B cell (primary cell): ENCODE results near the gene DNPH1. TPM values are rescaled to one million over a fixed set of nuclear protein-coding genes. Genes with fewer than 3 reads are reported as not detected.

Source experiments
- ATAC-seq: fragments of 200-7000 bp; cut with Tn5 transposase; one replicate; pipeline ENCODE4 v1.10.0; 2021; ENCODE audit warnings: low read depth, mild to moderate bottlenecking, moderate number of reproducible peaks, moderate library complexity
- CTCF ChIA-PET: fragments of 350-600 bp; sonication (Branson Sonifier 250); formaldehyde crosslinking; loops from one replicate; lab custom pipeline; 2021; ENCODE audit warnings: antibody characterized with exemption, inconsistent platforms; lab: Charles Lee
- POLR2A ChIA-PET: fragments of 350-600 bp; sonication (Branson Sonifier 250); formaldehyde crosslinking; loops from one replicate; lab custom pipeline; 2021; ENCODE audit warnings: antibody characterized with exemption; lab: Charles Lee
- DNase-seq: peaks from one replicate; pipeline ENCODE4 v3.0.0; 2013
- H2AFZ ChIP-seq: 2 replicates; pipeline ENCODE4 v1.6.1; 2012; ENCODE audit warnings: mild to moderate bottlenecking, low read depth, low read length; ENCODE audit not compliant: insufficient read depth, poor library complexity, severe bottlenecking
- H3K27ac ChIP-seq, 2 donors: 1 replicate in 1 of 2; 2 replicates in 1 of 2; pipeline ENCODE4 v1.5.1; 2012 to 2013; ENCODE audit warnings: low read length in 2 of 2, mild to moderate bottlenecking in 2 of 2, moderate library complexity in 1 of 2
- H3K27me3 ChIP-seq, 4 experiments: fragments of 200-600 bp in 1 of 4; sonication (generic) in 1 of 4; replicated peaks in 1 of 4; 1 replicate in 2 of 4; 2 replicates in 2 of 4; pipeline versions ENCODE4 v1.6.1 to v1.7.0; 2013 to 2016; ENCODE audit warnings: low read length in 3 of 4, mild to moderate bottlenecking in 2 of 4, mixed read lengths in 1 of 4, moderate library complexity in 1 of 4; ENCODE audit not compliant: insufficient read depth in 4 of 4, control insufficient read depth in 3 of 4; ENCODE audit errors: control extremely low read depth in 1 of 4
- H3K36me3 ChIP-seq, 2 experiments: replicated peaks in 1 of 2; 1 replicate in 1 of 2; 2 replicates in 1 of 2; pipeline versions ENCODE4 v1.6.1 to v1.7.1; 2013; ENCODE audit warnings: low read length in 1 of 2; ENCODE audit not compliant: insufficient read depth in 2 of 2, control insufficient read depth in 1 of 2; ENCODE audit errors: control extremely low read depth in 1 of 2, extremely low read depth in 1 of 2
- H3K4me1 ChIP-seq, 2 donors: fragments of 200-600 bp in 1 of 2; sonication (generic) in 1 of 2; 1 replicate in 1 of 2; 2 replicates in 1 of 2; pipeline versions ENCODE4 v1.5.1 to v1.6.1; 2013 to 2017; ENCODE audit warnings: low read length in 2 of 2; ENCODE audit not compliant: control insufficient read depth in 2 of 2, insufficient read depth in 2 of 2
- H3K4me2 ChIP-seq: replicated peaks from 2 replicates; pipeline ENCODE3; 2012; ENCODE audit warnings: mild to moderate bottlenecking, low read depth, low read length; ENCODE audit not compliant: poor library complexity, severe bottlenecking
- H3K4me3 ChIP-seq, 5 experiments: fragments of 200-600 bp in 1 of 5; sonication (generic) in 1 of 5; 1 replicate in 3 of 5; 2 replicates in 2 of 5; pipeline versions ENCODE4 v1.5.1 to v1.7.0; 2011 to 2016; ENCODE audit warnings: low read length in 4 of 5, mild to moderate bottlenecking in 4 of 5, low read depth in 2 of 5, control low read depth in 1 of 5, moderate library complexity in 1 of 5; ENCODE audit not compliant: insufficient read depth in 1 of 5; ENCODE audit errors: control extremely low read depth in 1 of 5, extremely low read depth in 1 of 5
- H3K79me2 ChIP-seq: fragments of 200-600 bp; sonication (generic); one replicate; pipeline ENCODE4 v1.6.0; 2016; ENCODE audit warnings: low read length; ENCODE audit not compliant: control insufficient read depth, insufficient read depth
- H3K9ac ChIP-seq: fragments of 200-600 bp; sonication (generic); 2 replicates; pipeline ENCODE4 v1.6.1; 2017; ENCODE audit warnings: mild to moderate bottlenecking, low read length, moderate library complexity
- H3K9me3 ChIP-seq, 3 donors: one replicate each; pipeline versions ENCODE4 v1.6.1 to v1.7.1; 2013; ENCODE audit warnings: low read length in 2 of 3; ENCODE audit not compliant: control insufficient read depth in 2 of 3, insufficient read depth in 1 of 3; ENCODE audit errors: control extremely low read depth in 1 of 3
- H4K20me1 ChIP-seq: 2 replicates; pipeline ENCODE4 v1.6.0; 2012; ENCODE audit warnings: mild to moderate bottlenecking, low read length; ENCODE audit not compliant: insufficient read depth, control insufficient read depth, poor library complexity, severe bottlenecking
- H3K27ac Mint-ChIP-seq: one replicate; pipeline ENCODE4 v1.8.0; 2021; ENCODE audit warnings: mixed read lengths
- H3K27me3 Mint-ChIP-seq: one replicate; pipeline ENCODE4 v1.8.0; 2021; ENCODE audit warnings: mixed read lengths
- H3K4me1 Mint-ChIP-seq: one replicate; pipeline ENCODE4 v1.8.0; 2021; ENCODE audit warnings: mixed read lengths
- H3K4me3 Mint-ChIP-seq: one replicate; pipeline ENCODE4 v1.8.0; 2021; ENCODE audit warnings: mixed read lengths
- H3K9me3 Mint-ChIP-seq: one replicate; pipeline ENCODE4 v1.8.0; 2022; ENCODE audit warnings: mixed read lengths; ENCODE audit not compliant: insufficient read depth
- EZH2 ChIP-seq: IDR thresholded peaks from 2 replicates; pipeline ENCODE4 v1.6.1; 2012; ENCODE audit warnings: borderline replicate concordance, low read depth, mild to moderate bottlenecking, moderate library complexity, low read length; ENCODE audit not compliant: insufficient read depth, poor library complexity, severe bottlenecking
- WGBS: methylation state at CpG from one replicate; pipeline ENCODE4 v1.1.5; 2013; ENCODE audit warnings: missing lambda C conversion rate; ENCODE audit not compliant: insufficient coverage; 5-methylcytosine and 5-hydroxymethylcytosine counted together
- intact Hi-C: fragments of 100-400 bp; cut with micrococcal nuclease; formaldehyde crosslinking; loops from one replicate; pipeline ENCODE4 v1.10.0; 2022
- polyA plus RNA-seq: library from polyadenylated mRNA; depleted of rRNA; stranded (reverse); fragments of >200 nt; gene quantifications from 2 replicates; pipeline ENCODE4 v1.2.3, GENCODE V29; 2012
- total RNA-seq, 2 donors: library from RNA; stranded (reverse); fragments of 120-200 nt in 1 of 2; gene quantifications; 1 replicate in 1 of 2; 2 replicates in 1 of 2; pipeline versions ENCODE4 v1.2.3 to v1.2.4, GENCODE V29; 2013 to 2022
- TF ChIP-seq, protein P1 (sequence below): fragments of 200-600 bp; IDR thresholded peaks from one replicate; pipeline ENCODE4 v1.8.0; 2022; ENCODE audit warnings: antibody characterized with exemption, mild to moderate bottlenecking

Gene DNPH1
- total and polyA plus RNA-seq, 2 donors (not counting 1 experiment from before 2014, with no cell fraction given): 29.0 to 52.8 TPM

DNA sequence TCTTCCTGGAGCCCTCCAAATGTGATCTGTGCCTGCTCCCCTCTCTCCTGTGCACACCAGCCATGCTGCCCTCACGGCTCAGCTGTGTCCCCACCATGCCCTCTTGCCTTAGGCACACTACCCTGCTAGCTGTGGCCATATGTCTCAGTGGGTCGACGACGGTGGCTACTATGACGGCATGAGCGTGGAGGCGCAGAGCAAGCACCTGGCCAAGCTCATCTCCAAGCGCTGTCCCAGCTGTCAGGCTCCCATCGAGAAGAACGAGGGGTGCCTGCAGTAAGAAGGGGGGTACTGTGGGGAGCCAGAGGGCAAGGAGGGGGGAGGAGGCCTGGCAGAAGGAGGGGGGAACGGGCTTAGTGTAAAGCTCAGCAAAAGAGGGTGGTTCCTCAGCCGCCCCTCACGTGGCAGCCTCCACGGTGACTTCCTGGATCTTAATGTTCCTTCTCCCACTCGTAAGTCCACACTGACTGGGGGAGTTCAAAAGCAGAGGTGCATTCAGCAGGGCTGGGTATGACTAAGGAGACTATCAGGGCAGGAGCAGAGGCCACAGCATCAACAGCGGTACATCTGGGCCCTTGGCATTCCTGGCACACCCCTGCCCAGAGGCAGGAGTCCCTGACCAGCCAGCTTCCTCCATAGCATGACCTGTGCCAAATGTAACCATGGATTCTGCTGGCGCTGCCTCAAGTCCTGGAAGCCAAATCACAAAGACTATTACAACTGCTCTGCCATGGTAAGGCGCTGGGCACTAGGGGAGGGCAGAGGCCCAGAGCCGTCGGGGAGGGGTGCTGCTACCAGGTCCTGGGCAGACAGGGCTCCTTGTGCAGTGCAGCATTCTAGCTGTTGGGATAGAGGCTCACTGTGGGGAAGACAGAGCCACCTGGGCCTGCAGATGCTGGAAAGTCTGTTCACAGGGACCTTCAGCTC is 8.0 kb downstream of the DNPH1 start:
- CTCF ChIA-PET: interaction anchor here (0.6 to 1.2 kb wide), 4 partner anchors 9 to 1166 kb away, joined by 3 to 4 read pairs (median 3); partner anchors contain the start of gene CDC5L
- no peak for TF ChIP-seq EZH2
- TF ChIP-seq, protein P1, sequence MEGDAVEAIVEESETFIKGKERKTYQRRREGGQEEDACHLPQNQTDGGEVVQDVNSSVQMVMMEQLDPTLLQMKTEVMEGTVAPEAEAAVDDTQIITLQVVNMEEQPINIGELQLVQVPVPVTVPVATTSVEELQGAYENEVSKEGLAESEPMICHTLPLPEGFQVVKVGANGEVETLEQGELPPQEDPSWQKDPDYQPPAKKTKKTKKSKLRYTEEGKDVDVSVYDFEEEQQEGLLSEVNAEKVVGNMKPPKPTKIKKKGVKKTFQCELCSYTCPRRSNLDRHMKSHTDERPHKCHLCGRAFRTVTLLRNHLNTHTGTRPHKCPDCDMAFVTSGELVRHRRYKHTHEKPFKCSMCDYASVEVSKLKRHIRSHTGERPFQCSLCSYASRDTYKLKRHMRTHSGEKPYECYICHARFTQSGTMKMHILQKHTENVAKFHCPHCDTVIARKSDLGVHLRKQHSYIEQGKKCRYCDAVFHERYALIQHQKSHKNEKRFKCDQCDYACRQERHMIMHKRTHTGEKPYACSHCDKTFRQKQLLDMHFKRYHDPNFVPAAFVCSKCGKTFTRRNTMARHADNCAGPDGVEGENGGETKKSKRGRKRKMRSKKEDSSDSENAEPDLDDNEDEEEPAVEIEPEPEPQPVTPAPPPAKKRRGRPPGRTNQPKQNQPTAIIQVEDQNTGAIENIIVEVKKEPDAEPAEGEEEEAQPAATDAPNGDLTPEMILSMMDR: no peak
- Mint-ChIP-seq H3K4me3 (no peak overlapping the region), H3K9me3 (no peaks in the 10 kb centered on the region), H3K27ac (peak overlapping the region; percentile 74), H3K4me1 (peaks cover 36% of the 10 kb centered on the region), H3K27me3 (no peaks in the 10 kb centered on the region)
- DNase-seq: no peak
- no peaks in the 10 kb centered on the region for H3K9me3 ChIP-seq
- peak overlapping the region in 1 of 2 donors; percentile 99 for H3K27ac ChIP-seq
- no peak for ATAC-seq
- no peak overlapping the region for H3K4me2 ChIP-seq
- H3K27me3 ChIP-seq: no peaks in the 10 kb centered on the region
- H3K4me1 ChIP-seq: peaks cover 32 to 42% of the 10 kb centered on the region in 2 donors
- intact Hi-C loops: loop anchor here (10.0 kb wide), 1 partner anchor 403 kb away; the partner anchor contains the start of gene GTPBP2
- peaks cover 42% of the 10 kb centered on the region for H3K79me2 ChIP-seq
- peaks cover 0 to 41% of the 10 kb centered on the region in 2 experiments for H3K36me3 ChIP-seq
- no peaks in the 10 kb centered on the region for H4K20me1 ChIP-seq
- POLR2A ChIA-PET: no interaction called here
- no peak overlapping the region for H3K4me3 ChIP-seq
- no peak overlapping the region for H2AFZ ChIP-seq
- H3K9ac ChIP-seq: no peak overlapping the region
- 93% methylated on average over 19 of the region's 20 CpGs for WGBS
